ENCODE measurements around the gene LAMA2. TPM values are rescaled to one million over a fixed set of nuclear protein-coding genes. Genes with fewer than 3 reads are reported as not detected.

Gene LAMA2
- total and polyA plus RNA-seq, 4 donors = 5.2 to 105 (median 45.9) TPM

- DNase-seq (no peak), ATAC-seq (ENCODE audit: insufficient read depth, low FRiP score) (no peak)
- Histone ChIP-seq H3K27me3 (ENCODE audit: control insufficient read depth in 3 of 3, insufficient read depth in 3 of 3, low read length in 2 of 3) (no peaks in the 10 kb centered on the region), H3K9ac (ENCODE audit: insufficient read depth in 1 of 2, low read length in 2 of 2) (no peak overlapping the region), H3K27ac (ENCODE audit: low read depth in 1 of 2, low read length in 1 of 2) (no peak overlapping the region), H3K4me1 (ENCODE audit: control insufficient read depth in 5 of 5, insufficient read depth in 5 of 5, low read length in 5 of 5) (peaks cover 0 to 4% (median 0%) of the 10 kb centered on the region in 5 donors), H3K36me3 (ENCODE audit: control insufficient read depth in 4 of 4, insufficient read depth in 4 of 4, low read length in 4 of 4) (no peaks in the 10 kb centered on the region), H3K9me3 (ENCODE audit: control insufficient read depth in 4 of 4, insufficient read depth in 3 of 4, low read length in 3 of 4) (no peaks in the 10 kb centered on the region), H3K4me3 (no peak overlapping the region)
- WGBS, 2 donors = 83 to 86% methylated on average over 5 of the region's 5 CpGs
- TF ChIP-seq, protein P1, sequence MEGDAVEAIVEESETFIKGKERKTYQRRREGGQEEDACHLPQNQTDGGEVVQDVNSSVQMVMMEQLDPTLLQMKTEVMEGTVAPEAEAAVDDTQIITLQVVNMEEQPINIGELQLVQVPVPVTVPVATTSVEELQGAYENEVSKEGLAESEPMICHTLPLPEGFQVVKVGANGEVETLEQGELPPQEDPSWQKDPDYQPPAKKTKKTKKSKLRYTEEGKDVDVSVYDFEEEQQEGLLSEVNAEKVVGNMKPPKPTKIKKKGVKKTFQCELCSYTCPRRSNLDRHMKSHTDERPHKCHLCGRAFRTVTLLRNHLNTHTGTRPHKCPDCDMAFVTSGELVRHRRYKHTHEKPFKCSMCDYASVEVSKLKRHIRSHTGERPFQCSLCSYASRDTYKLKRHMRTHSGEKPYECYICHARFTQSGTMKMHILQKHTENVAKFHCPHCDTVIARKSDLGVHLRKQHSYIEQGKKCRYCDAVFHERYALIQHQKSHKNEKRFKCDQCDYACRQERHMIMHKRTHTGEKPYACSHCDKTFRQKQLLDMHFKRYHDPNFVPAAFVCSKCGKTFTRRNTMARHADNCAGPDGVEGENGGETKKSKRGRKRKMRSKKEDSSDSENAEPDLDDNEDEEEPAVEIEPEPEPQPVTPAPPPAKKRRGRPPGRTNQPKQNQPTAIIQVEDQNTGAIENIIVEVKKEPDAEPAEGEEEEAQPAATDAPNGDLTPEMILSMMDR (IDR thresholded peaks at IDR 0.05; ENCODE audit: control extremely low read depth, extremely low read depth) = no peak
Observed at GRCh38 chr6:129203190-129203900, 320.4 kb downstream of the LAMA2 start.

DNA sequence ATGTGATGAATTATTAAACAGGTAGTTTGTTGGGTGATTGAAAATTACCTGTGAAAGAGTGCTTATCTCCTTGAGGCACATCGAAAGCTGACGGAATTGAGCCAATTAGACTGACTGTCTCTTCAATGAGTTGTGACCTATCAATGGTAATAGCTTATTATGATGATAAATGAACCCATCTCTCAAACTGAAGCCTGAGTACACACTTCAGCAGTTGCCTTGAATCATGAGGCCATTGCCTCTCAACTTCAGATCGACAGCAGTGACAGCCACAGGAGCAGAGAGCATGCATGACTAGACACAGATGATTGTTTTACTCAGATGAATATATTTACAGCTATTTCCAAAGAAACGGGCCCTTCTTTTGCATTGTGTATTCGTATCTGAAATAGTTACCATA lies 323.9 kb downstream of the LAMA2 start:
- ATAC-seq (ENCODE audit: insufficient read depth, low FRiP score) (no peak), DNase-seq (no peak)
- Histone ChIP-seq H3K9ac (ENCODE audit: insufficient read depth in 1 of 2, low read length in 2 of 2) (no peak overlapping the region), H3K27me3 (ENCODE audit: control insufficient read depth in 3 of 3, insufficient read depth in 3 of 3, low read length in 2 of 3) (no peaks in the 10 kb centered on the region), H3K36me3 (ENCODE audit: control insufficient read depth in 4 of 4, insufficient read depth in 4 of 4, low read length in 4 of 4) (peaks cover 0 to 2% (median 0%) of the 10 kb centered on the region in 4 donors), H3K27ac (ENCODE audit: low read depth in 1 of 2, low read length in 1 of 2) (no peak overlapping the region), H3K9me3 (ENCODE audit: control insufficient read depth in 4 of 4, insufficient read depth in 3 of 4, low read length in 3 of 4) (no peaks in the 10 kb centered on the region), H3K4me3 (no peak overlapping the region), H3K4me1 (ENCODE audit: control insufficient read depth in 5 of 5, insufficient read depth in 5 of 5, low read length in 5 of 5) (peaks cover 0 to 6% (median 3%) of the 10 kb centered on the region in 5 donors)
- 68 to 79% methylated on average over 5 of the region's 5 CpGs for WGBS, 2 donors
- TF ChIP-seq, protein P1 (IDR thresholded peaks at IDR 0.05; ENCODE audit: control extremely low read depth, extremely low read depth) = no peak

DNA sequence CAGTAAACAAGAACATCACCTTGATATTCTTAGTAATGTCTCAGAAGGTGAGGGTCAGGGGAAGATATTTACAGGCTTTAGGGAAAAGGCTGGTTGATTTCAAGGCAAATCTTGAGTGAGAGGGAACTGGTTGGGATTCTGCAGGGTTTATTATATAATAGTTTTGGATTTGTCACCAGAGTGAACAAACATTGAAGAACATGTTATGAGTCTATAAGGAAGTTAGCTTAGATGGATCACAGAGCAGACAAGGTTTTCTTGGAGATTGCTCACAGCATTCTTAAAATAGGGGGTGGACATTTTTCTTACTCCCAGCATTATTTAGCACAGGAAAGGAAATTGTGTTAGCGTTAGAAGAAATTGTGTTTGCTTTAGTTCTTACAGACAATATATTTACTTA lies 324.9 kb downstream of the LAMA2 start:
- Histone ChIP-seq H3K4me1 (ENCODE audit: control insufficient read depth in 5 of 5, insufficient read depth in 5 of 5, low read length in 5 of 5) (peaks cover 0 to 6% (median 0%) of the 10 kb centered on the region in 5 donors), H3K9ac (ENCODE audit: insufficient read depth in 1 of 2, low read length in 2 of 2) (no peak overlapping the region), H3K27ac (ENCODE audit: low read depth in 1 of 2, low read length in 1 of 2) (no peak overlapping the region), H3K9me3 (ENCODE audit: control insufficient read depth in 4 of 4, insufficient read depth in 3 of 4, low read length in 3 of 4) (no peaks in the 10 kb centered on the region), H3K27me3 (ENCODE audit: control insufficient read depth in 3 of 3, insufficient read depth in 3 of 3, low read length in 2 of 3) (no peaks in the 10 kb centered on the region), H3K4me3 (no peak overlapping the region), H3K36me3 (ENCODE audit: control insufficient read depth in 4 of 4, insufficient read depth in 4 of 4, low read length in 4 of 4) (peaks cover 0 to 2% (median 0%) of the 10 kb centered on the region in 4 donors)
- TF ChIP-seq, protein P1 (IDR thresholded peaks at IDR 0.05; ENCODE audit: control extremely low read depth, extremely low read depth) = no peak
- DNase-seq (no peak), ATAC-seq (ENCODE audit: insufficient read depth, low FRiP score) (no peak)
- WGBS, 2 donors = 77 to 78% methylated on average over 1 of the region's 1 CpG
